ENCODE data around the gene ZNRD2. TPM values are rescaled to one million over a fixed set of nuclear protein-coding genes. Genes with fewer than 3 reads are reported as not detected.

The ZNRD2 gene
- total and polyA plus RNA-seq, 2 of the 8 experiments (the other 6 are each of a cell fraction or from before 2014, with no cell fraction given): 53.4 to 125 TPM

GRCh38 chr11:65541093-65541982 lies 28.9 kb upstream of the ZNRD2 start:
- DNase-seq (ENCODE audit: low read depth in 1 of 2, low spot score in 2 of 2) (no peak), FAIRE-seq (no peak)
- H2BK12ac ChIP-seq (ENCODE audit: low read depth, low read length): 0 out of 2 replicates have a peak overlapping the region, but pooled peaks have one; percentile 27
- no peak overlapping the region for H2AFZ ChIP-seq (ENCODE audit: low read length)
- H3K79me2 ChIP-seq (ENCODE audit: control insufficient read depth in 1 of 2, insufficient read depth in 2 of 2, low read length in 2 of 2): no peaks in the 10 kb centered on the region
- peak overlapping the region; percentile 71; the same call in 1 of the 2 replicates for H3K18ac ChIP-seq (ENCODE audit: extremely low read depth, low read length)
- H4K8ac ChIP-seq (ENCODE audit: extremely low read depth, insufficient read depth, low read length): no peak overlapping the region; the same call in 1 of the 2 replicates
- peaks cover 0 to 12% (median 2%) of the 10 kb centered on the region in 4 experiments; a peak in 5 of 7 replicates for H3K4me1 ChIP-seq (replicated peaks in 1 of 4; ENCODE audit: control insufficient read depth in 3 of 4, insufficient read depth in 4 of 4, low read length in 3 of 4)
- H3K36me3 ChIP-seq (ENCODE audit: control insufficient read depth in 2 of 4, insufficient read depth in 4 of 4, low read length in 3 of 4): peaks cover 0 to 4% (median 0%) of the 10 kb centered on the region in 4 experiments; a peak in 3 of 8 replicates
- H3K4me3 ChIP-seq (ENCODE audit: extremely low read depth in 1 of 4, insufficient read depth in 2 of 4, low read depth in 3 of 4, low read length in 4 of 4): peak overlapping the region in 3 of 4 experiments; percentile 41 to 68 (median 50); a peak in 5 of 8 replicates
- H3K27ac ChIP-seq (ENCODE audit: low read depth, low read length): no peak overlapping the region
- 0 out of 2 replicates have a peak overlapping the region, but pooled peaks have one; percentile 90 for H2AK5ac ChIP-seq (ENCODE audit: low read depth, low read length)
- H3K4me2 ChIP-seq (ENCODE audit: insufficient read depth in 1 of 2, low read depth in 2 of 2, low read length in 2 of 2): peak overlapping the region; percentile 64 to 89; a peak in 3 of 4 replicates
- no peak overlapping the region for H4K5ac ChIP-seq (ENCODE audit: insufficient read length, low read depth, low read length)
- H3K23ac ChIP-seq (ENCODE audit: insufficient read length): no peak overlapping the region
- peaks cover 20% of the 10 kb centered on the region for H3K23me2 ChIP-seq (ENCODE audit: low read depth, low read length)
- H3K56ac ChIP-seq (replicated peaks; ENCODE audit: insufficient read length, low read depth, low read length): no peak overlapping the region
- ChIA-PET CTCF (ENCODE audit: partially characterized antibody) (interaction anchor here (0.6 to 10.5 kb wide), 35 partner anchors 8 to 381 kb away, joined by 3 to 284 read pairs (median 5); partner anchors contain the start of genes EHBP1L1, FAM89B, KCNK7 and LTBP3), POLR2A (ENCODE audit: partially characterized antibody) (interaction anchor here (0.8 to 5.2 kb wide), 18 partner anchors 7 to 119 kb away, joined by 3 to 62 read pairs (median 6); partner anchors contain the start of genes EHBP1L1, FAM89B, MALAT1 and NEAT1)
- no peak overlapping the region for H3K9ac ChIP-seq (replicated peaks in 1 of 4; ENCODE audit: extremely low read depth in 1 of 4, low read depth in 3 of 4, low read length in 3 of 4)
- H3K14ac ChIP-seq (ENCODE audit: insufficient read length): no peak overlapping the region
- peak overlapping the region; percentile 72 for H2BK15ac ChIP-seq (ENCODE audit: low read length)
- no peak overlapping the region for H3K4ac ChIP-seq (replicated peaks; ENCODE audit: insufficient read length, low read depth, low read length)
- peaks cover 2 to 46% (median 30%) of the 10 kb centered on the region in 4 experiments for H3K27me3 ChIP-seq (replicated peaks in 1 of 4; ENCODE audit: control insufficient read depth in 3 of 4, extremely low read depth in 1 of 4, insufficient read depth in 3 of 4, low read length in 3 of 4)
- H2BK20ac ChIP-seq (ENCODE audit: low read length): no peak overlapping the region
- H2BK120ac ChIP-seq (replicated peaks; ENCODE audit: low read depth, low read length): no peak overlapping the region
- peak overlapping the region; percentile 39 for H4K91ac ChIP-seq (replicated peaks; ENCODE audit: insufficient read length, low read length)
- 54% methylated on average over 18 of the region's 18 CpGs; no CpG with 5 or more reads in 1 of the 2 experiments for WGBS, 2 experiments (ENCODE audit: extremely low coverage in 1 of 2, insufficient coverage in 1 of 2, insufficient read length in 1 of 2, insufficient replicate concordance in 2 of 2, low coverage in 1 of 2, low lambda C conversion rate in 2 of 2, missing lambda C conversion rate in 1 of 2)
- no peaks in the 10 kb centered on the region for H3K9me3 ChIP-seq (ENCODE audit: insufficient read depth in 2 of 2, low read depth in 1 of 2, low read length in 1 of 2)
- peak overlapping the region; percentile 78 for H2BK5ac ChIP-seq (ENCODE audit: low read depth, low read length)
- no peaks in the 10 kb centered on the region for H3K79me1 ChIP-seq (ENCODE audit: low read depth, low read length)
- peaks cover 3 to 18% of the 10 kb centered on the region in 2 experiments for H4K20me1 ChIP-seq (replicated peaks in 1 of 2; ENCODE audit: control insufficient read depth in 1 of 2, insufficient read depth in 2 of 2, low read length in 2 of 2)
- TF ChIP-seq JUND (IDR thresholded peaks at IDR 0.05; ENCODE audit: low read length) (no peak), TAF1 (IDR thresholded peaks at IDR 0.05; ENCODE audit: low read depth, low read length) (no peak), CREB1 (IDR thresholded peaks at IDR 0.05) (no peak), CTBP2 (IDR thresholded peaks at IDR 0.05; ENCODE audit: borderline replicate concordance, insufficient read depth, insufficient read length, low read length) (no peak), GTF2F1 (IDR thresholded peaks at IDR 0.05; ENCODE audit: borderline replicate concordance, low read depth, low read length) (no peak), RXRA (IDR thresholded peaks at IDR 0.05; ENCODE audit: insufficient read depth, low read depth, low read length) (no peak), SIX5 (IDR thresholded peaks at IDR 0.05; ENCODE audit: low read depth, low read length) (no peak), ATF2 (IDR thresholded peaks at IDR 0.05; ENCODE audit: low read length) (no peak)
